Measurements from ENCODE around the gene VMO1.

VMO1 gene

GRCh38 chr17:4743216-4743615 is 42.9 kb downstream of the VMO1 start:
- no peak for DNase-seq (ENCODE audit: extremely low read depth, insufficient read length)
- no peak for TF ChIP-seq CTCF (IDR thresholded peaks at IDR 0.05; ENCODE audit: insufficient read depth, low read length, poor library complexity, severe bottlenecking)
- H3K27me3 ChIP-seq (replicated peaks; ENCODE audit: control insufficient read depth, insufficient read depth, low read length), result no peaks in the 10 kb centered on the region; the same call in 1 of the 2 replicates
- no peaks in the 10 kb centered on the region for H3K36me3 ChIP-seq (ENCODE audit: control insufficient read depth, insufficient read depth, low read length)
- no peak overlapping the region for H3K4me3 ChIP-seq (replicated peaks; ENCODE audit: low read depth, low read length)

GRCh38 chr17:4742629-4743028 is 43.5 kb downstream of the VMO1 start:
- no peaks in the 10 kb centered on the region for H3K36me3 ChIP-seq (ENCODE audit: control insufficient read depth, insufficient read depth, low read length)
- TF ChIP-seq CTCF (IDR thresholded peaks at IDR 0.05; ENCODE audit: insufficient read depth, low read length, poor library complexity, severe bottlenecking), result no peak
- H3K27me3 ChIP-seq (replicated peaks; ENCODE audit: control insufficient read depth, insufficient read depth, low read length), result no peaks in the 10 kb centered on the region; the same call in 1 of the 2 replicates
- no peak overlapping the region for H3K4me3 ChIP-seq (replicated peaks; ENCODE audit: low read depth, low read length)
- DNase-seq (ENCODE audit: extremely low read depth, insufficient read length), result no peak

GRCh38 chr17:4742133-4742532 is 44.0 kb downstream of the VMO1 start:
- TF ChIP-seq CTCF (IDR thresholded peaks at IDR 0.05; ENCODE audit: insufficient read depth, low read length, poor library complexity, severe bottlenecking), result no peak
- no peaks in the 10 kb centered on the region for H3K36me3 ChIP-seq (ENCODE audit: control insufficient read depth, insufficient read depth, low read length)
- no peak for DNase-seq (ENCODE audit: extremely low read depth, insufficient read length)
- no peak overlapping the region for H3K4me3 ChIP-seq (replicated peaks; ENCODE audit: low read depth, low read length)
- H3K27me3 ChIP-seq (replicated peaks; ENCODE audit: control insufficient read depth, insufficient read depth, low read length), result no peaks in the 10 kb centered on the region; the same call in 1 of the 2 replicates

GRCh38 chr17:4741544-4741943 is 44.6 kb downstream of the VMO1 start:
- H3K4me3 ChIP-seq (replicated peaks; ENCODE audit: low read depth, low read length), result no peak overlapping the region
- no peak for TF ChIP-seq CTCF (IDR thresholded peaks at IDR 0.05; ENCODE audit: insufficient read depth, low read length, poor library complexity, severe bottlenecking)
- DNase-seq (ENCODE audit: extremely low read depth, insufficient read length), result no peak
- no peaks in the 10 kb centered on the region for H3K36me3 ChIP-seq (ENCODE audit: control insufficient read depth, insufficient read depth, low read length)
- H3K27me3 ChIP-seq (replicated peaks; ENCODE audit: control insufficient read depth, insufficient read depth, low read length), result no peaks in the 10 kb centered on the region; the same call in 1 of the 2 replicates

GRCh38 chr17:4740584-4740983 is 45.6 kb downstream of the VMO1 start:
- no peak overlapping the region for H3K4me3 ChIP-seq (replicated peaks; ENCODE audit: low read depth, low read length)
- no peaks in the 10 kb centered on the region for H3K36me3 ChIP-seq (ENCODE audit: control insufficient read depth, insufficient read depth, low read length)
- DNase-seq (ENCODE audit: extremely low read depth, insufficient read length), result no peak
- H3K27me3 ChIP-seq (replicated peaks; ENCODE audit: control insufficient read depth, insufficient read depth, low read length), result no peaks in the 10 kb centered on the region; the same call in 1 of the 2 replicates
- no peak for TF ChIP-seq CTCF (IDR thresholded peaks at IDR 0.05; ENCODE audit: insufficient read depth, low read length, poor library complexity, severe bottlenecking)

GRCh38 chr17:4740025-4740351 is 46.2 kb downstream of the VMO1 start:
- no peak for TF ChIP-seq CTCF (IDR thresholded peaks at IDR 0.05; ENCODE audit: insufficient read depth, low read length, poor library complexity, severe bottlenecking)
- no peaks in the 10 kb centered on the region for H3K36me3 ChIP-seq (ENCODE audit: control insufficient read depth, insufficient read depth, low read length)
- H3K27me3 ChIP-seq (replicated peaks; ENCODE audit: control insufficient read depth, insufficient read depth, low read length), result no peaks in the 10 kb centered on the region; the same call in 1 of the 2 replicates
- peak overlapping the region; percentile 68 for H3K4me3 ChIP-seq (replicated peaks; ENCODE audit: low read depth, low read length)
- no peak for DNase-seq (ENCODE audit: extremely low read depth, insufficient read length)

All from GM06990 (cell line).